HG02642 (cell line): ENCODE results near the gene CDH5.
"Not testable (repeated sequence)": the region's sequence is repeated elsewhere in the genome, so short reads cannot be mapped to it uniquely, and the experiment has no call there.

Experiments used
- ATAC-seq: cut with Tn5 transposase; IDR thresholded peaks from one replicate; pipeline ENCODE4 v1.9.1; 2021; ENCODE audit warnings: mild to moderate bottlenecking; ENCODE audit not compliant: unreplicated experiment, poor library complexity

CDH5 gene

GRCh38 chr16:66429290-66429962, 62.9 kb downstream of the CDH5 start:
- ATAC-seq, result no peak

- no peak for ATAC-seq
Measured at GRCh38 chr16:66430214-66430613, 63.7 kb downstream of the CDH5 start.

GRCh38 chr16:66431760-66432159, 65.3 kb downstream of the CDH5 start:
- ATAC-seq, result no peak

- ATAC-seq, result no peak
Measured at GRCh38 chr16:66432429-66432828, 65.9 kb downstream of the CDH5 start.

- no peak for ATAC-seq
Measured at GRCh38 chr16:66434619-66435430, 68.3 kb downstream of the CDH5 start.

GRCh38 chr16:66435896-66436295, 69.4 kb downstream of the CDH5 start:
- ATAC-seq, result no peak

- no peak for ATAC-seq
Measured at GRCh38 chr16:66437391-66437945, 71.0 kb downstream of the CDH5 start.

GRCh38 chr16:66438536-66438935, 72.0 kb downstream of the CDH5 start:
- no peak for ATAC-seq

GRCh38 chr16:66439051-66439730, 72.7 kb downstream of the CDH5 start:
- no peak for ATAC-seq

- ATAC-seq, result no peak
Measured at GRCh38 chr16:66440271-66440802, 73.8 kb downstream of the CDH5 start.

GRCh38 chr16:66440970-66441369, 74.5 kb downstream of the CDH5 start:
- ATAC-seq, result no peak

- ATAC-seq, result no peak
Measured at GRCh38 chr16:66441586-66442375, 75.3 kb downstream of the CDH5 start.

- no peak for ATAC-seq
Measured at GRCh38 chr16:66442502-66443268, 76.2 kb downstream of the CDH5 start.

GRCh38 chr16:66443269-66443652, 76.8 kb downstream of the CDH5 start:
- ATAC-seq, result no peak

- ATAC-seq, result no peak
Measured at GRCh38 chr16:66444049-66444481, 77.6 kb downstream of the CDH5 start.

- no peak for ATAC-seq
Measured at GRCh38 chr16:66446737-66447136, 80.2 kb downstream of the CDH5 start.

- ATAC-seq, result no peak
Measured at GRCh38 chr16:66447491-66447890, 81.0 kb downstream of the CDH5 start.

- no peak for ATAC-seq
Measured at GRCh38 chr16:66451548-66451947, 85.1 kb downstream of the CDH5 start.

GRCh38 chr16:66453230-66453629, 86.7 kb downstream of the CDH5 start:
- not testable (repeated sequence) for ATAC-seq
